Sciatic nerve (tissue), 2 donors: Measurements from ENCODE around the gene SPANXB1. TPM values are rescaled to one million over a fixed set of nuclear protein-coding genes. Genes with fewer than 3 reads are reported as not detected.
"Not testable (repeated sequence)": the region's sequence is repeated elsewhere in the genome, so short reads cannot be mapped to it uniquely, and the experiment has no call there.

Experiments
- ATAC-seq: fragments of 200-7000 bp; cut with Tn5 transposase; one replicate; pipeline ENCODE4 v1.9.1; 2020; ENCODE audit warnings: mild to moderate bottlenecking, moderate library complexity
- DNase-seq: peaks from one replicate; pipeline ENCODE4 v3.0.0-alpha.2; 2020; ENCODE audit warnings: low spot score
- intact Hi-C: fragments of 100-400 bp; cut with DNase I; formaldehyde crosslinking; loops from one replicate; pipeline ENCODE4 v1.14.2; 2022
- total RNA-seq: library from RNA; stranded (reverse); fragmentation: NEBNext Ultra II Directional; extraction: Animal tissue kit (Norgen Biotek cat#: 25700); gene quantifications from one replicate; pipeline ENCODE4 v1.2.1, GENCODE V29; 2021
- donor health status: DM: no; HTN: no; CAD: no.
- donor health status: DM: no; HTN: no; CAD: no.

Gene SPANXB1
- not detected for total RNA-seq

DNA sequence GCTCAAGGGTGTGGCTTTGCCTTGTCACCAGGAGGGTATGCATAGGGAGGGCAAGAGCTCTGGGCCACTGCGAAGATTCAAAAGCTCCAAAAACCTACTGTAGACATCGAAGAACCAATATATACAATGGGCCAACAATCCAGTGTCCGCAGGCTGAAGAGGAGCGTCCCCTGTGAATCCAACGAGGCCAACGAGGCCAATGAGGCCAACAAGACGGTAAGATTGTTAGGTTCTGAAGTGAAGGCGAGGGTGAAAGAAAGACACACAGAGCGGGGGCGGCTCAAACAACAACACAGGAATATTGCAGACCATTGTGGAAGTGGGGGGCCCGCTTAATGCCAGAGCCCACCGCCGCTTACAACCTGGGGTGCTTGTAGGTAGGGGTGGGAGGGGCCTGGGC, at the start of gene SPANXB1:
SPANXB1 (plus strand) TSS at position 27 of the 400 bp plus-strand sequence; CDS start at position 127, 100 bp downstream.
- DNase-seq, intact Hi-C loops, ATAC-seq: not testable (repeated sequence)

DNA sequence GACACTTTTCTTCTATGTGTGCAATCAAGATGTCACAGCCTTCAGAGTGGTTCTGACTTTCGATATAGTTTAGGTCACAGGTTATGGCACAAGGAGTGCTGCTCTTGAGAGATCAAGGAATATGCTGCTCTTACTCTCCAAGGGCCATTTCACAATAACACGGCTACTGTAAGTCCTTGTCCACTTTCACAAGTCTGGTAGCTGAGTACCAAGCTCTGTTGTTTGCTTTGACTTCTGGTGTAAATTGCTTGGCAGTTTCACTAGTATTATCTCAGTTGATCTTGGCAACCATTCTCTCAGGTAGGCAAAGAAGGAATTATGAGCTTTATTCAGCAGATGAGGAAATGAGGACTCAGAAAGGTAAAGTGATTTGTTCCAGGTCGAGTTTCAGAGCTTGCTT, 35.4 kb upstream of the SPANXB1 start:
- no peak for DNase-seq
- ATAC-seq, result no peak
- intact Hi-C loops, result no loop called here

DNA sequence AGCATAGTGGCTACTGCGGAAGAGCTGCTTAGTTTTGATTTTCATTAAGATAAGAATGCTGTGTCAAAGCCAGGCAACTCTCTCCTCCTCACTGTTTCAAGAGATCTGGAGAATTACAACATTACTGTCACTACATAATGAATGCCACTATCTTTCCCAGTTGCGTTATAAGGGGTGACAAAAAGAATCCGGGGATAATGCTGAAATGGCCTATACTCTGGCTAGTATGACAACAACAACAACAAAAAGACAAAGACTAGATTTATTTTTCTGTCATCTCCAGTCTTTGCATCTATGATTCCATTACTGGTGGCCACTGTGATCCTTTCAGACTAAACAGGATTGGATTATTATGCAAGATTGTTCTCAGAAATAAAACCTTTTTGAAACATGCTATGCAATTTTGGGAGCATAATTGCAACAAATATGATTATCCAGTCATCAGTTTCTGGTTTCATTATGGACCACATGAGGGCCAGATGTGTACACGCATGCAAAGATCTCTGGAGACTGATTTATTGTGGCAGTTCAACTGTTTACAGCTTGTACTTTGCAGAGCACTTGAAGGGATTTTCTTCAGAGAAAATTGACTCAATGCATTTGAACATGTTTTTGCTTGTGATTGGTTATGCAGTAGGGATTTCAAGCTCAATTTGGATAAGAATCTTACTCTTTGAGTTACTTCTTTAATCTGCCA, 31.1 kb upstream of the SPANXB1 start:
- DNase-seq, result no peak
- intact Hi-C loops, result no loop called here
- ATAC-seq, result no peak

GRCh38 chrX:140975472-140975871, 26.9 kb upstream of the SPANXB1 start:
- no peak for DNase-seq
- ATAC-seq, result no peak
- intact Hi-C loops, result no loop called here

GRCh38 chrX:140980271-140980670, 22.1 kb upstream of the SPANXB1 start:
- ATAC-seq (no peak), DNase-seq (no peak)
- intact Hi-C loops, result no loop called here

GRCh38 chrX:140983730-140984129, 18.7 kb upstream of the SPANXB1 start:
- ATAC-seq (no peak), DNase-seq (no peak)
- intact Hi-C loops, result no loop called here

DNA sequence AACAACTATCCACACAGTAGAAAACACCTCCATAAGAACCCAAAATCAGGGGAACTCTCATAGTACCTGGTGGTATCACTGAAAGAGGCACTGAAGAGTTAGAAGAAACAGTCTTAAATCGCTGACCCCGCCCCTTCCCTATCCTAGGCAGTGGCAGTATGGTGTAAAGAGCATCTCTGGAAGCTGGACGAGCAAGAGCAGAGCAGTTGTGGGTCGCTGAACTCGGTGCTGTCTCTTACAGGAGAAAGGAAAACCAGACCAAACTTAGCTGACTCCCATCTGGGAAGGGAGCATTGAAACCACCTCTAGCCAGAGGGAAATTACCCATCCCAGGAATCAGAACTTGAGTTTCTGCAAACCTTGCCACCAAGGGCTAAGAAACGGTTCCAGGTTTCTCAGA, 2.8 kb downstream of the SPANXB1 start:
- ATAC-seq, DNase-seq: not testable (repeated sequence)

GRCh38 chrX:141044246-141044645, 41.9 kb downstream of the SPANXB1 start:
- DNase-seq, intact Hi-C loops, ATAC-seq: not testable (repeated sequence)

More for the DNA sequence above, 2.8 kb downstream of the SPANXB1 start:
- intact Hi-C loops, result not testable (repeated sequence)

GRCh38 chrX:141049878-141050277, 47.5 kb downstream of the SPANXB1 start:
- not testable (repeated sequence) for DNase-seq

DNA sequence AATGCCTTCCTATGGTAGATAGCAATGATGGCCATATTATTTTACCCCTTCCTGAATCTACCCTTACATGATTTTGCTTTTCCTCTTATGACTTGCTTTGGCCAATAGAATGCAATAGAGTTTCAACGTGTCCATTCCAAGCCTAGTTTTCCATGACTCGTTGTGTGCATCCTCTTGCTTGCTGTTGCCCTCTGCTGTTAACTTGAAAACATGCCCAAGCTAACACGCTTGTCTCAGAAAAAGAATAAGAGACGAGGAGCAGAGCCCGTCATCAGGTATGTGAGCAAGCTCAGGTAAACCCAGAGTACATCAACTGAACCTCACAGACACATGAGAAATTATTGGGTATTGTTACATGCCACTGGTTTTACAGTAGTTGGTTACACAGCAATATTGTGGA, 49.7 kb downstream of the SPANXB1 start:
- ATAC-seq, intact Hi-C loops, DNase-seq: not testable (repeated sequence)

More at GRCh38 chrX:141049878-141050277, 47.5 kb downstream of the SPANXB1 start:
- ATAC-seq, intact Hi-C loops: not testable (repeated sequence)

Other genes starting within 250 kb of the SPANXB1 start
- 28.3 TPM for gene LDOC1, start 174.5 kb downstream of the SPANXB1 start, total RNA-seq
- gene SPANXC, start 239.9 kb downstream of the SPANXB1 start, total RNA-seq, result not detected